Neural progenitor cell (in vitro differentiated cells): ENCODE measurements around the gene TP63.

Source experiments
- EZH2phosphoT487 ChIP-seq: fragments of 200-600 bp; sonication (generic); IDR thresholded peaks from 2 replicates; pipeline ENCODE4 v1.6.1; 2017; ENCODE audit warnings: antibody characterized with exemption
- TF ChIP-seq, protein P1 (sequence below): fragments of 200-600 bp; sonication (generic); IDR thresholded peaks from 2 replicates; pipeline ENCODE4 v1.5.1; 2017; ENCODE audit warnings: antibody characterized with exemption, mild to moderate bottlenecking

DNA sequence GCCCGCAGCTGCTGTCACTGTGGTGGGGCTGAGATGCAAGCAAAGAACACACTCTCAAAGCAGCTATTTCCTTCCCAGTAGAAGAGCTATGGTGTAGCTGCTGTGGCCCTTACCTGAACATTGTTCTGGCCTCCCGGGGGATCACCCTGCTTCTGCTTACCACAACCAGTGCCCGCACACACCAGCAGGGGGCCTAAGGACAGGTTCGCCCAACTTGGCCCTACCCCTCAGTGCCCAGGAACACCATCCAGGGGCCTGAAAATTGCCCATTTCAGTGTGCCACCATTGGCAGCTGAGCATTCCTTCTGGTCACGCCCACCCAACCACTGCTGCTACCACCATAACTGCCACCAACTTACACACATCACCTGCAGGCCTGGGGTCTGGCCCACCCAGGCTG, 113.0 kb downstream of the TP63 start:
- TF ChIP-seq, protein P1, sequence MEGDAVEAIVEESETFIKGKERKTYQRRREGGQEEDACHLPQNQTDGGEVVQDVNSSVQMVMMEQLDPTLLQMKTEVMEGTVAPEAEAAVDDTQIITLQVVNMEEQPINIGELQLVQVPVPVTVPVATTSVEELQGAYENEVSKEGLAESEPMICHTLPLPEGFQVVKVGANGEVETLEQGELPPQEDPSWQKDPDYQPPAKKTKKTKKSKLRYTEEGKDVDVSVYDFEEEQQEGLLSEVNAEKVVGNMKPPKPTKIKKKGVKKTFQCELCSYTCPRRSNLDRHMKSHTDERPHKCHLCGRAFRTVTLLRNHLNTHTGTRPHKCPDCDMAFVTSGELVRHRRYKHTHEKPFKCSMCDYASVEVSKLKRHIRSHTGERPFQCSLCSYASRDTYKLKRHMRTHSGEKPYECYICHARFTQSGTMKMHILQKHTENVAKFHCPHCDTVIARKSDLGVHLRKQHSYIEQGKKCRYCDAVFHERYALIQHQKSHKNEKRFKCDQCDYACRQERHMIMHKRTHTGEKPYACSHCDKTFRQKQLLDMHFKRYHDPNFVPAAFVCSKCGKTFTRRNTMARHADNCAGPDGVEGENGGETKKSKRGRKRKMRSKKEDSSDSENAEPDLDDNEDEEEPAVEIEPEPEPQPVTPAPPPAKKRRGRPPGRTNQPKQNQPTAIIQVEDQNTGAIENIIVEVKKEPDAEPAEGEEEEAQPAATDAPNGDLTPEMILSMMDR = no peak
- TF ChIP-seq EZH2phosphoT487 = no peak
